ENCODE data around the gene ADAMTSL3. TPM values are rescaled to one million over a fixed set of nuclear protein-coding genes. Genes with fewer than 3 reads are reported as not detected.

Gene ADAMTSL3
- total RNA-seq, 1 experiment from 2014 or later, result 0.05 TPM

GRCh38 chr15:83935774-83936173, 281.9 kb downstream of the ADAMTSL3 start:
- no TSS peak for BruUV-seq (replicated peaks)
- no peak overlapping the region for H3K9ac ChIP-seq (ENCODE audit: low read length)
- H3K27ac ChIP-seq (ENCODE audit: low read depth, low read length), result no peak overlapping the region
- POLR2A ChIA-PET, result no interaction called here
- H3K79me2 ChIP-seq (ENCODE audit: insufficient read depth, low read length), result no peaks in the 10 kb centered on the region
- H3K4me1 ChIP-seq (ENCODE audit: control insufficient read depth in 1 of 2, insufficient read depth in 2 of 2, low read length in 2 of 2), result no peaks in the 10 kb centered on the region
- peaks cover 2% of the 10 kb centered on the region; the same call in 1 of the 2 replicates for H3K27me3 ChIP-seq (ENCODE audit: insufficient read depth, low read length)
- no peaks in the 10 kb centered on the region for H3K9me2 ChIP-seq (ENCODE audit: insufficient read depth)
- intact Hi-C loops (cut with micrococcal nuclease), result no loop called here
- TF ChIP-seq EZH2phosphoT487 (IDR thresholded peaks at IDR 0.05; ENCODE audit: borderline replicate concordance), result no peak
- TF ChIP-seq EZH2 (IDR thresholded peaks at IDR 0.05), result no peak
- no peaks in the 10 kb centered on the region for H3K9me3 ChIP-seq (ENCODE audit: control insufficient read depth in 1 of 2, insufficient read depth in 1 of 2, low read depth in 1 of 2, low read length in 2 of 2)
- H3K36me3 ChIP-seq (ENCODE audit: control insufficient read depth in 1 of 2, insufficient read depth in 2 of 2, low read length in 2 of 2), result no peaks in the 10 kb centered on the region
- CTCF ChIA-PET, result no interaction called here
- H4K20me1 ChIP-seq (ENCODE audit: insufficient read depth), result no peaks in the 10 kb centered on the region
- H3K4me3 ChIP-seq (replicated peaks in 1 of 2; ENCODE audit: low read depth in 1 of 2, low read length in 2 of 2), result no peak overlapping the region
- no peak overlapping the region for H2AFZ ChIP-seq (ENCODE audit: low read depth, low read length, poor library complexity, severe bottlenecking)
- RAD21 ChIA-PET (ENCODE audit: low non-redundant PET in 1 of 2, low total read pairs in 2 of 2, uncharacterized antibody in 2 of 2, unreplicated experiment in 2 of 2), result no interaction called here
- no peak overlapping the region for H3K4me2 ChIP-seq (ENCODE audit: low read length)
- ATAC-seq (no peak), DNase-seq (ENCODE audit: low read depth, low spot score) (no peak)

GRCh38 chr15:83940136-83940535, 286.2 kb downstream of the ADAMTSL3 start:
- RAD21 ChIA-PET (ENCODE audit: low non-redundant PET in 1 of 2, low total read pairs in 2 of 2, uncharacterized antibody in 2 of 2, unreplicated experiment in 2 of 2), result no interaction called here
- H2AFZ ChIP-seq (ENCODE audit: low read depth, low read length, poor library complexity, severe bottlenecking), result no peak overlapping the region

DNA sequence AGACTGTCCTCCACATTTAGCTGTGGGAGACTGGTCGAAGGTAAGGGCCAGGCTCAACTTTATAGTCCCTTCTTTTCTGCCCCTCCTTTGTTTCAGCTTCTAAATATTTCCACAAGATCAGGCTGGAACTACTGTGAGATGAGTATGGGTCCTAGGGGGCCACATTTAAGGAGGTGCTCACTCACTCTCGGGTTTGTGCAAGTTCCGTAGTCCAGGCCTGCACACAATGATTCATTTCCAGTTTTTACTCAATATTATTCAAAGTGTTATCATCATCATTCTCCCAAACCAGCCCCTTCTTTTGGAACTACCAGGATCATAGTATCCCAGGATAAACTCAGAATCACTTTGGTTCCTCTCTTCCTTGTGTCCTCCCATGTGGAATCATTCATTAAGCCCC, 289.1 kb downstream of the ADAMTSL3 start:
- Histone ChIP-seq H3K9me3 (ENCODE audit: control insufficient read depth in 1 of 2, insufficient read depth in 1 of 2, low read depth in 1 of 2, low read length in 2 of 2) (no peaks in the 10 kb centered on the region), H3K9me2 (ENCODE audit: insufficient read depth) (no peaks in the 10 kb centered on the region), H2AFZ (ENCODE audit: low read depth, low read length, poor library complexity, severe bottlenecking) (no peak overlapping the region), H3K4me1 (ENCODE audit: control insufficient read depth in 1 of 2, insufficient read depth in 2 of 2, low read length in 2 of 2) (no peaks in the 10 kb centered on the region), H3K9ac (ENCODE audit: low read length) (no peak overlapping the region), H3K27me3 (ENCODE audit: insufficient read depth, low read length) (no peaks in the 10 kb centered on the region; the same call in 1 of the 2 replicates), H3K79me2 (ENCODE audit: insufficient read depth, low read length) (no peaks in the 10 kb centered on the region), H3K4me2 (ENCODE audit: low read length) (no peak overlapping the region), H3K27ac (ENCODE audit: low read depth, low read length) (no peak overlapping the region), H3K36me3 (ENCODE audit: control insufficient read depth in 1 of 2, insufficient read depth in 2 of 2, low read length in 2 of 2) (no peaks in the 10 kb centered on the region), H4K20me1 (ENCODE audit: insufficient read depth) (no peaks in the 10 kb centered on the region), H3K4me3 (replicated peaks in 1 of 2; ENCODE audit: low read depth in 1 of 2, low read length in 2 of 2) (no peak overlapping the region)
- DNase-seq (ENCODE audit: low read depth, low spot score) (no peak), ATAC-seq (no peak)
- no TSS peak for BruUV-seq (replicated peaks)
- no peak for TF ChIP-seq JUND (IDR thresholded peaks at IDR 0.05)
- intact Hi-C loops (cut with micrococcal nuclease), result no loop called here
- ChIA-PET POLR2A (no interaction called here), RAD21 (ENCODE audit: low non-redundant PET in 1 of 2, low total read pairs in 2 of 2, uncharacterized antibody in 2 of 2, unreplicated experiment in 2 of 2) (no interaction called here), CTCF (no interaction called here)

More at GRCh38 chr15:83940136-83940535, 286.2 kb downstream of the ADAMTSL3 start:
- H3K9ac ChIP-seq (ENCODE audit: low read length), result no peak overlapping the region
- no peaks in the 10 kb centered on the region for H3K4me1 ChIP-seq (ENCODE audit: control insufficient read depth in 1 of 2, insufficient read depth in 2 of 2, low read length in 2 of 2)
- no peak overlapping the region for H3K4me3 ChIP-seq (replicated peaks in 1 of 2; ENCODE audit: low read depth in 1 of 2, low read length in 2 of 2)
- ChIA-PET CTCF (no interaction called here), POLR2A (no interaction called here)
- no peaks in the 10 kb centered on the region for H4K20me1 ChIP-seq (ENCODE audit: insufficient read depth)
- H3K36me3 ChIP-seq (ENCODE audit: control insufficient read depth in 1 of 2, insufficient read depth in 2 of 2, low read length in 2 of 2), result no peaks in the 10 kb centered on the region
- no peaks in the 10 kb centered on the region; the same call in 1 of the 2 replicates for H3K27me3 ChIP-seq (ENCODE audit: insufficient read depth, low read length)
- H3K27ac ChIP-seq (ENCODE audit: low read depth, low read length), result no peak overlapping the region
- no peaks in the 10 kb centered on the region for H3K79me2 ChIP-seq (ENCODE audit: insufficient read depth, low read length)
- TF ChIP-seq ZFX (IDR thresholded peaks at IDR 0.05), result no peak
- H3K9me3 ChIP-seq (ENCODE audit: control insufficient read depth in 1 of 2, insufficient read depth in 1 of 2, low read depth in 1 of 2, low read length in 2 of 2), result no peaks in the 10 kb centered on the region
- H3K9me2 ChIP-seq (ENCODE audit: insufficient read depth), result no peaks in the 10 kb centered on the region
- no peak for DNase-seq (ENCODE audit: low read depth, low spot score)
- intact Hi-C loops (cut with micrococcal nuclease), result no loop called here
- ATAC-seq, result no peak
- BruUV-seq (replicated peaks), result no TSS peak
- H3K4me2 ChIP-seq (ENCODE audit: low read length), result no peak overlapping the region

All from HCT116 (cell line).